ENCODE measurements around the gene NRCAM.

DNA sequence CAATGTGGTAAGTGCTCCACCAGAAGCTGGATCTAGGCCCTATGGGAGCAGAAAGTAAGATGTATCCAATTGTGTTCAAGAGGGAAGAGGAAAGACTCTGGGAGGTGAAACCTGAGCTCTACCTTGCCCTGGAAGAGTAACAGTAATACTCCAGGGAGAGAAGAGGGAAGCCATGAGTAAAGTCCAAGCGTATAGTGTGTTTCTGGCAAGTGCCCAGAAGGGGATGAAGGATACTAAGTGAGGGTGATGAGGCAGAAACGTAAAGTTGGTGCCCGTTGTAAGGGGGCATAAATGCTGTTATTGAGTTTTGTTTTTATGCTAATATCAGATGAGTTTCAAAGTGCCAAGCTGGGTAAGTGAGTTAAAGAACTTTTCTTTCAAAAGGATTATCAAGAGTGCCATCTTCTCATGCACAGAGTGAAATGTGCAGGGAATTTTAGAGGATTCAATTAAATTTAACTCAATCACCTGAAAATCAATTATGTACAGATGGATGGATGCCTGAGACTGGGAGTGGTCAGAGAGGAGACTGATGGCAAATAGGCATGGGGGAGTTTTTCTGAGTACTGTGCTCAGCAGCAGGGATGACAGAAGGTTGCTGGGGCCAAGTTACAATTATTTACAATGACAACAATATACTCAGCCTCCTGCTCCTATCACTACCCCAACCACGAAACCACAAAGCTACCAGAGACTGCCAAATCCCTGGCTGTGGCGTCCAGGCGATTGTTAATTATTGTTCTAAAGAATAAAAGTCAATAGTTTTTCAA is 202.8 kb downstream of the NRCAM start:
- TF ChIP-seq, protein P1, sequence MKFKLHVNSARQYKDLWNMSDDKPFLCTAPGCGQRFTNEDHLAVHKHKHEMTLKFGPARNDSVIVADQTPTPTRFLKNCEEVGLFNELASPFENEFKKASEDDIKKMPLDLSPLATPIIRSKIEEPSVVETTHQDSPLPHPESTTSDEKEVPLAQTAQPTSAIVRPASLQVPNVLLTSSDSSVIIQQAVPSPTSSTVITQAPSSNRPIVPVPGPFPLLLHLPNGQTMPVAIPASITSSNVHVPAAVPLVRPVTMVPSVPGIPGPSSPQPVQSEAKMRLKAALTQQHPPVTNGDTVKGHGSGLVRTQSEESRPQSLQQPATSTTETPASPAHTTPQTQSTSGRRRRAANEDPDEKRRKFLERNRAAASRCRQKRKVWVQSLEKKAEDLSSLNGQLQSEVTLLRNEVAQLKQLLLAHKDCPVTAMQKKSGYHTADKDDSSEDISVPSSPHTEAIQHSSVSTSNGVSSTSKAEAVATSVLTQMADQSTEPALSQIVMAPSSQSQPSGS (CRISPR knock-in tag; IDR thresholded peaks at IDR 0.05; ENCODE audit: borderline replicate concordance, low read depth), result no peak
- no peak for TF ChIP-seq ATF1 (CRISPR knock-in tag; IDR thresholded peaks at IDR 0.05)
- TF ChIP-seq, protein P2, sequence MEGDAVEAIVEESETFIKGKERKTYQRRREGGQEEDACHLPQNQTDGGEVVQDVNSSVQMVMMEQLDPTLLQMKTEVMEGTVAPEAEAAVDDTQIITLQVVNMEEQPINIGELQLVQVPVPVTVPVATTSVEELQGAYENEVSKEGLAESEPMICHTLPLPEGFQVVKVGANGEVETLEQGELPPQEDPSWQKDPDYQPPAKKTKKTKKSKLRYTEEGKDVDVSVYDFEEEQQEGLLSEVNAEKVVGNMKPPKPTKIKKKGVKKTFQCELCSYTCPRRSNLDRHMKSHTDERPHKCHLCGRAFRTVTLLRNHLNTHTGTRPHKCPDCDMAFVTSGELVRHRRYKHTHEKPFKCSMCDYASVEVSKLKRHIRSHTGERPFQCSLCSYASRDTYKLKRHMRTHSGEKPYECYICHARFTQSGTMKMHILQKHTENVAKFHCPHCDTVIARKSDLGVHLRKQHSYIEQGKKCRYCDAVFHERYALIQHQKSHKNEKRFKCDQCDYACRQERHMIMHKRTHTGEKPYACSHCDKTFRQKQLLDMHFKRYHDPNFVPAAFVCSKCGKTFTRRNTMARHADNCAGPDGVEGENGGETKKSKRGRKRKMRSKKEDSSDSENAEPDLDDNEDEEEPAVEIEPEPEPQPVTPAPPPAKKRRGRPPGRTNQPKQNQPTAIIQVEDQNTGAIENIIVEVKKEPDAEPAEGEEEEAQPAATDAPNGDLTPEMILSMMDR (IDR thresholded peaks at IDR 0.05), result no peak
- no peak for TF ChIP-seq AFF4 (CRISPR knock-in tag; IDR thresholded peaks at IDR 0.05; ENCODE audit: borderline replicate concordance)
- no peak for TF ChIP-seq IRF2 (CRISPR knock-in tag; IDR thresholded peaks at IDR 0.05; ENCODE audit: borderline replicate concordance, low read depth)
- no peak for TF ChIP-seq CREB1 (CRISPR knock-in tag; IDR thresholded peaks at IDR 0.05)
- no peak for TF ChIP-seq MAX (CRISPR knock-in tag; IDR thresholded peaks at IDR 0.05)
- TF ChIP-seq, protein P3, sequence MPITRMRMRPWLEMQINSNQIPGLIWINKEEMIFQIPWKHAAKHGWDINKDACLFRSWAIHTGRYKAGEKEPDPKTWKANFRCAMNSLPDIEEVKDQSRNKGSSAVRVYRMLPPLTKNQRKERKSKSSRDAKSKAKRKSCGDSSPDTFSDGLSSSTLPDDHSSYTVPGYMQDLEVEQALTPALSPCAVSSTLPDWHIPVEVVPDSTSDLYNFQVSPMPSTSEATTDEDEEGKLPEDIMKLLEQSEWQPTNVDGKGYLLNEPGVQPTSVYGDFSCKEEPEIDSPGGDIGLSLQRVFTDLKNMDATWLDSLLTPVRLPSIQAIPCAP (CRISPR knock-in tag; IDR thresholded peaks at IDR 0.05), result no peak
- no peak for TF ChIP-seq FOXJ3 (CRISPR knock-in tag; IDR thresholded peaks at IDR 0.05; ENCODE audit: borderline replicate concordance)
- no peak for TF ChIP-seq CBFB (CRISPR knock-in tag; IDR thresholded peaks at IDR 0.05; ENCODE audit: low read depth)
- no peak for TF ChIP-seq SP1 (CRISPR knock-in tag; conservative IDR thresholded peaks at IDR 0.05)
- no peak for TF ChIP-seq CREM (CRISPR knock-in tag; IDR thresholded peaks at IDR 0.05)
